K562 (cell line): ENCODE measurements around the gene EMP2. TPM values are rescaled to one million over a fixed set of nuclear protein-coding genes. Genes with fewer than 3 reads are reported as not detected.

Experiments
- ATAC-seq: fragments of 200-7000 bp; cut with Tn5 transposase; 3 replicates; pipeline ENCODE4 v1.9.1; 2020; ENCODE audit warnings: moderate library complexity
- BruUV-seq: library from RNA; stranded (reverse); fragments of 400-500 nt; replicated peaks from 2 replicates; lab custom pipeline; 2021; lab: Mats Ljungman, UMichigan
- CTCF ChIA-PET: fragments of 300-600 bp; formaldehyde crosslinking; extraction: SDS; loops from one replicate; lab custom pipeline; 2021; ENCODE audit warnings: low intra/inter-chr PET ratio; lab: Yijun Ruan, JAX
- POLR2A ChIA-PET: fragments of 300-600, 350-650 bp; sonication (Branson Sonifier 250); formaldehyde crosslinking; extraction: SDS; loops from one replicate; lab custom pipeline; 2021; ENCODE audit warnings: antibody characterized with exemption, inconsistent platforms; lab: Yijun Ruan, JAX
- DNase-seq, 4 experiments: peaks; one replicate each; pipeline versions ENCODE4 v3.0.0 to v3.0.0-alpha.2; 2011 to 2018; ENCODE audit warnings: low spot score in 3 of 4, mixed read lengths in 3 of 4; ENCODE audit errors: extremely low read depth in 1 of 4
- FAIRE-seq: peaks from 2 replicates; lab custom pipeline; 2011; peaks lifted over from hg19 to GRCh38; lab: Jason Lieb, UNC
- H2AFZ ChIP-seq: 2 replicates; pipeline ENCODE4 v1.6.0; 2011; ENCODE audit warnings: low read depth, low read length, control low read depth, inconsistent platforms
- H3K27ac ChIP-seq: fragments of 200-600 bp; 3 replicates; pipeline ENCODE4 v1.8.0; 2011; ENCODE audit warnings: low read depth, mild to moderate bottlenecking, control low read depth, inconsistent platforms, low read length, moderate library complexity, mixed read lengths; ENCODE audit errors: extremely low read depth
- H3K27me3 ChIP-seq, 2 experiments: fragments of 300-600 bp in 1 of 2; 2 replicates in 1 of 2; 3 replicates in 1 of 2; pipeline versions ENCODE4 v1.6.0 to v1.8.0; 2011; ENCODE audit warnings: inconsistent platforms in 2 of 2, low read length in 2 of 2, mild to moderate bottlenecking in 1 of 2, mixed read lengths in 1 of 2, moderate library complexity in 1 of 2; ENCODE audit not compliant: control insufficient read depth in 2 of 2, insufficient read depth in 2 of 2
- H3K36me3 ChIP-seq: fragments of 300-600 bp; 3 replicates; pipeline ENCODE4 v1.8.0; 2011; ENCODE audit warnings: mild to moderate bottlenecking, low read length, inconsistent platforms; ENCODE audit not compliant: control insufficient read depth, insufficient read depth
- H3K4me1 ChIP-seq, 2 experiments: fragments of 200-600 bp in 1 of 2; replicated peaks in 1 of 2; 2 replicates in 1 of 2; 3 replicates in 1 of 2; pipeline versions ENCODE4 v1.5.1 to v1.8.0; 2011; ENCODE audit warnings: inconsistent platforms in 2 of 2, low read length in 2 of 2, mild to moderate bottlenecking in 1 of 2, mixed read lengths in 1 of 2, moderate library complexity in 1 of 2; ENCODE audit not compliant: control insufficient read depth in 2 of 2, insufficient read depth in 2 of 2
- H3K4me2 ChIP-seq: 2 replicates; pipeline ENCODE4 v1.6.1; 2011; ENCODE audit warnings: low read length, control low read depth, inconsistent platforms, mixed read lengths; ENCODE audit not compliant: insufficient read depth
- H3K4me3 ChIP-seq: fragments of 200-600 bp; sonication (generic), shearing (Covaris generic); 2 replicates; pipeline ENCODE4 v1.5.1; 2016; ENCODE audit warnings: control low read depth, inconsistent platforms
- H3K79me2 ChIP-seq: fragments of 200-600 bp; 3 replicates; pipeline ENCODE4 v1.8.0; 2011; ENCODE audit warnings: low read length, inconsistent platforms; ENCODE audit not compliant: control insufficient read depth, insufficient read depth
- H3K9ac ChIP-seq, 2 experiments: 2 replicates each; pipeline versions ENCODE4 v1.6.0 to v1.6.1; 2011; ENCODE audit warnings: low read depth in 2 of 2, low read length in 2 of 2, control low read depth in 1 of 2, inconsistent platforms in 1 of 2, mild to moderate bottlenecking in 1 of 2, mixed read lengths in 1 of 2; ENCODE audit not compliant: insufficient read depth in 1 of 2
- H3K9me1 ChIP-seq: one replicate; pipeline ENCODE4 v1.6.0; 2011; ENCODE audit warnings: inconsistent platforms, mild to moderate bottlenecking, low read length, moderate library complexity; ENCODE audit not compliant: control insufficient read depth, insufficient read depth
- H3K9me3 ChIP-seq: replicated peaks from 2 replicates; pipeline ENCODE4 v1.5.1; 2011; ENCODE audit warnings: low read depth, low read length, inconsistent platforms; ENCODE audit not compliant: control insufficient read depth, insufficient read depth
- H4K20me1 ChIP-seq: replicated peaks from 2 replicates; pipeline ENCODE4 v1.6.1; 2011; ENCODE audit warnings: low read length, inconsistent platforms, mixed read lengths; ENCODE audit not compliant: control insufficient read depth, insufficient read depth
- DPF2 ChIP-seq: fragments of 450-650 bp; IDR thresholded peaks from 2 replicates; pipeline ENCODE4 v1.6.1; 2016
- GABPB2 ChIP-seq: fragments of 250-450 bp; sonication (Bioruptor Pico); conservative IDR thresholded peaks from 2 replicates; pipeline ENCODE4 v1.5.1; 2021; ENCODE audit warnings: mild to moderate bottlenecking
- HSF4 ChIP-seq: fragments of 250-450 bp; sonication (Bioruptor Pico); IDR thresholded peaks from 2 replicates; pipeline ENCODE4 v2.1.2; 2022; ENCODE audit warnings: mild to moderate bottlenecking, moderate library complexity, borderline replicate concordance
- KAT7 ChIP-seq: sonication (generic); formaldehyde crosslinking; IDR thresholded peaks from 2 replicates; pipeline ENCODE4 v1.8.0; 2022; ENCODE audit warnings: missing genetic modification reagents, mild to moderate bottlenecking, borderline replicate concordance
- RBM25 ChIP-seq: fragments of 200-400 bp; formaldehyde crosslinking; IDR thresholded peaks from 2 replicates; pipeline ENCODE4 v1.6.1; 2018; ENCODE audit warnings: low read length, low read depth, moderate library complexity; ENCODE audit not compliant: severe bottlenecking
- ZC3H11A ChIP-seq: IDR thresholded peaks from 2 replicates; pipeline ENCODE4 v1.6.1; 2012; ENCODE audit warnings: low read depth, low read length, improper control_type of control experiment
- ZNF197 ChIP-seq: fragments of 200-800 bp; sonication (Bioruptor generic); IDR thresholded peaks from 2 replicates; pipeline ENCODE4 v1.6.1; 2016; ENCODE audit warnings: low read depth, missing genetic modification characterization, missing compliant biosample characterization
- ZNF41 ChIP-seq: fragments of 250-450 bp; sonication (Bioruptor Pico); conservative IDR thresholded peaks from 2 replicates; pipeline ENCODE4 v1.4.0; 2020; ENCODE audit warnings: mild to moderate bottlenecking
- ZNF561 ChIP-seq: fragments of 450-650 bp; formaldehyde crosslinking; conservative IDR thresholded peaks from 2 replicates; pipeline ENCODE4 v1.4.0; 2020; ENCODE audit warnings: mild to moderate bottlenecking, moderate library complexity
- ZNF707 ChIP-seq: fragments of 250-450 bp; sonication (Bioruptor Pico); conservative IDR thresholded peaks from 2 replicates; pipeline ENCODE4 v1.8.0; 2022; ENCODE audit warnings: inconsistent platforms, mild to moderate bottlenecking, moderate library complexity
- WGBS: fragments of 100-300 bp; shearing (Covaris generic); methylation state at CpG from one replicate; pipeline ENCODE4 v1.1.6; 2016; ENCODE audit warnings: low coverage, mixed read lengths; ENCODE audit not compliant: insufficient coverage; ENCODE audit errors: missing lambda C conversion rate; 5-methylcytosine and 5-hydroxymethylcytosine counted together
- in situ Hi-C: fragments of 300-500 bp; cut with MboI; formaldehyde crosslinking; loops from 4 replicates; pipeline ENCODE4 v1.15.0; 2018; ENCODE audit warnings: inconsistent platforms, mixed read lengths
- intact Hi-C: fragments of 100-400 bp; cut with micrococcal nuclease; formaldehyde crosslinking; loops from 2 replicates; pipeline ENCODE4 v1.14.2; 2022
- polyA plus RNA-seq, 8 experiments: library from polyadenylated mRNA; depleted of rRNA in 4 of 8; stranded (reverse) in 5 of 8; unstranded in 3 of 8; fragments of >200 nt; fragmentation: Nextera tagmentation in 2 of 8; fragmentation: Illumina TruSeq in 1 of 8; extraction: Ambion mirVana in 2 of 8; extraction: Trizol in 1 of 8; gene quantifications; 2 replicates each; pipeline versions ENCODE4 v1.2.1 to v1.2.3, GENCODE V29; 2011 to 2014; ENCODE audit warnings: inconsistent platforms in 1 of 8, missing spikeins in 1 of 8
- total RNA-seq, 7 experiments: library from RNA; depleted of rRNA in 6 of 7; stranded (reverse); fragments of >200 nt in 6 of 7; fragmentation: Illumina TruSeq in 2 of 7; extraction: Trizol in 2 of 7; gene quantifications; 2 replicates each; pipeline versions ENCODE4 v1.2.1 to v1.2.3, GENCODE V29; 2011 to 2021; ENCODE audit warnings: low replicate concordance in 1 of 7
- TF ChIP-seq, protein P1 (sequence below): IDR thresholded peaks from 2 replicates; pipeline ENCODE4 v1.6.1; 2011; ENCODE audit not compliant: insufficient read length; ENCODE audit errors: extremely low read depth
- TF ChIP-seq, protein P2 (sequence below): sonication (generic); formaldehyde crosslinking; IDR thresholded peaks from 2 replicates; pipeline ENCODE4 v1.8.0; 2022; ENCODE audit warnings: mild to moderate bottlenecking, missing genetic modification reagents
- TF ChIP-seq, protein P3 (sequence below): fragments of 450-650 bp; formaldehyde crosslinking; IDR thresholded peaks from 2 replicates; pipeline ENCODE4 v1.4.0; 2022; ENCODE audit warnings: missing genetic modification characterization

Gene EMP2
- total and polyA plus RNA-seq, 9 of the 15 experiments (the other 6 are each of a cell fraction or from before 2014, with no cell fraction given) = 0.73 to 6.2 (median 3.1) TPM

DNA sequence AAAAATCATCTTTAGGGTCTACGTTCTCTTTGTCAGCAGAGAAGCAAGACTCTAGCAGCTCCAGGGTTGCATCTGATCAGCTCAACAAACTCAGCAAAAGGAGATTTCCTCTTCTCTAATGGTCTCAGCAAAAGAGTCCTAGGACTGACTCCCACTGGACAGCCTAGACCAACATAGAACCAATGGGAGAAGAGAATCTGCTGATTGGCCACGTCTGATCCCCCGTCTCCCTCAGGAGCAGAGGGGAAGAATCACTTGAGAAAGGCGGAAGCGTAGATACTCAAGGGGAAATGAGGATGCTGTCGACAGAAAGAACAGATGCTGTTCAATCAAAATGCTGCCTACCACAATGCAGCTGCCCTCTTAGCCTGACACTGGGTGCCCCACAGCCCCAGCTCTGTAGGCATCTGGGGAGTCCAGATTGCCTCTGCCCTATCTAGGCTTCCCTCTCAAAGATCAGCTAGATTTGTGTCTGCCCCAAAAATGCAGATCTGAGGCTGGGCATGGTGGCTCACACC lies 31.5 kb upstream of the EMP2 start (continued):
- TF ChIP-seq DPF2 (no peak), ZNF41 (CRISPR knock-in tag) (no peak), ZNF561 (no peak), HSF4 (CRISPR knock-in tag) (no peak)
- TF ChIP-seq, protein P1, sequence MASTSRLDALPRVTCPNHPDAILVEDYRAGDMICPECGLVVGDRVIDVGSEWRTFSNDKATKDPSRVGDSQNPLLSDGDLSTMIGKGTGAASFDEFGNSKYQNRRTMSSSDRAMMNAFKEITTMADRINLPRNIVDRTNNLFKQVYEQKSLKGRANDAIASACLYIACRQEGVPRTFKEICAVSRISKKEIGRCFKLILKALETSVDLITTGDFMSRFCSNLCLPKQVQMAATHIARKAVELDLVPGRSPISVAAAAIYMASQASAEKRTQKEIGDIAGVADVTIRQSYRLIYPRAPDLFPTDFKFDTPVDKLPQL = no peak

DNA sequence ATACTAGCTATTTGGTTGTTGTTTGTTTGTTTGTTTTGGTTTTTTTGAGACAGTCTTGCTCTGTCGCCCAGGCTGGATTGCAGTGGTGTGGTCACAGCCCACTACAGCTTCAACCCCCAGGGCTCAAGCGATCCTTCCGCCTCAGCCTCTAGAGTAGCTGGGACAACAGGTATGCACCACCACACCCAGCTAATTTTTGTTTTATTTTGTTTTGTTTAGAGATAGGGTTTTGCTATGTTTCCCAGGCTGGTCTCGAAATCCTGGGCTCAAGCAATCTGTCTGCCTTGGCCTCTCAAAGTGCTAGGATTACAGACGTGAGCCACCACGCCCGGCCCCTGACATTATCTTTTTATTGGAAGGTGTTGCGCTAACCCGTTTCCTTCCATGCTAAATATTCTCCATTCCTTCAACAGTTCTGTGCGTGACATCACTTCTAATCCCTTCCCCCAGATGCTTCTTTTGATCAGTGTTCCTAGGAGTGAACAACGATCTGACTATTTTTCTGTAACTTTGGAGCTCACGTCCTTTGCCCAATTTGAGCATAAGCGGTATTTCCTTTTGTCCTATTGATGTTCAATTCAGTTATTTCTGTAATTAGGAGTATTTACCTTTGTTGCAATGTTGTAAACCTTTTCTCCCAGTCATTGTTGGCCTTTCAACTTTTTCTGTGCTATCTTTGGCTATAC lies 30.2 kb upstream of the EMP2 start:
- Histone ChIP-seq H3K9me3 (no peaks in the 10 kb centered on the region), H3K79me2 (no peaks in the 10 kb centered on the region), H3K4me1 (no peaks in the 10 kb centered on the region; a peak in 1 of 5 replicates), H3K27ac (no peak overlapping the region), H3K9ac (no peak overlapping the region), H3K9me1 (no peaks in the 10 kb centered on the region), H3K27me3 (peaks cover 11 to 30% of the 10 kb centered on the region in 2 experiments; a peak in 4 of 5 replicates), H3K4me3 (no peak overlapping the region), H4K20me1 (peaks cover 5% of the 10 kb centered on the region; the same call in 1 of the 2 replicates), H3K4me2 (no peak overlapping the region), H3K36me3 (no peaks in the 10 kb centered on the region), H2AFZ (no peak overlapping the region)
- FAIRE-seq = peak; percentile 70
- no peak for DNase-seq
- in situ Hi-C loops (no loop called here), intact Hi-C loops (no loop called here)
- no peak for ATAC-seq
- POLR2A ChIA-PET = interaction anchor here (0.6 to 1.0 kb wide), 2 partner anchors 19 to 29 kb away, joined by 3 to 5 read pairs; no protein-coding TSS in a partner anchor
- no TSS peak for BruUV-seq
- WGBS = 8% methylated on average over 13 of the region's 13 CpGs
- CTCF ChIA-PET = no interaction called here
- TF ChIP-seq ZNF197 (CRISPR knock-in tag) (no peak), GABPB2 (CRISPR knock-in tag) (no peak), ZNF707 (CRISPR knock-in tag) (no peak), KAT7 (CRISPR knock-in tag) (no peak), RBM25 (no peak), ZC3H11A (no peak)
- TF ChIP-seq, protein P2, sequence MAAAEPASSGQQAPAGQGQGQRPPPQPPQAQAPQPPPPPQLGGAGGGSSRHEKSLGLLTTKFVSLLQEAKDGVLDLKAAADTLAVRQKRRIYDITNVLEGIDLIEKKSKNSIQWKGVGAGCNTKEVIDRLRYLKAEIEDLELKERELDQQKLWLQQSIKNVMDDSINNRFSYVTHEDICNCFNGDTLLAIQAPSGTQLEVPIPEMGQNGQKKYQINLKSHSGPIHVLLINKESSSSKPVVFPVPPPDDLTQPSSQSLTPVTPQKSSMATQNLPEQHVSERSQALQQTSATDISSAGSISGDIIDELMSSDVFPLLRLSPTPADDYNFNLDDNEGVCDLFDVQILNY = no peak
- TF ChIP-seq, protein P3, sequence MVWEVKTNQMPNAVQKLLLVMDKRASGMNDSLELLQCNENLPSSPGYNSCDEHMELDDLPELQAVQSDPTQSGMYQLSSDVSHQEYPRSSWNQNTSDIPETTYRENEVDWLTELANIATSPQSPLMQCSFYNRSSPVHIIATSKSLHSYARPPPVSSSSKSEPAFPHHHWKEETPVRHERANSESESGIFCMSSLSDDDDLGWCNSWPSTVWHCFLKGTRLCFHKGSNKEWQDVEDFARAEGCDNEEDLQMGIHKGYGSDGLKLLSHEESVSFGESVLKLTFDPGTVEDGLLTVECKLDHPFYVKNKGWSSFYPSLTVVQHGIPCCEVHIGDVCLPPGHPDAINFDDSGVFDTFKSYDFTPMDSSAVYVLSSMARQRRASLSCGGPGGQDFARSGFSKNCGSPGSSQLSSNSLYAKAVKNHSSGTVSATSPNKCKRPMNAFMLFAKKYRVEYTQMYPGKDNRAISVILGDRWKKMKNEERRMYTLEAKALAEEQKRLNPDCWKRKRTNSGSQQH (CRISPR knock-in tag) = no peak
